IMR-90 (cell line): ENCODE measurements around the gene HMGXB3. TPM values are rescaled to one million over a fixed set of nuclear protein-coding genes. Genes with fewer than 3 reads are reported as not detected.

Source experiments
- ATAC-seq: fragments of 200-7000 bp; cut with Tn5 transposase; 2 replicates; pipeline ENCODE4 v1.9.1; 2020; ENCODE audit warnings: low read depth, mild to moderate bottlenecking, moderate library complexity
- BruUV-seq: library from RNA; stranded (reverse); fragments of 400-500 nt; replicated peaks from 2 replicates; lab custom pipeline; 2021; lab: Mats Ljungman, UMichigan
- CTCF ChIA-PET: fragments of 300-600 bp; formaldehyde crosslinking; extraction: SDS; loops from one replicate; lab custom pipeline; 2021; ENCODE audit warnings: antibody characterized with exemption; lab: Yijun Ruan, JAX
- POLR2A ChIA-PET: fragments of 300-600 bp; sonication (Branson Sonifier 250); formaldehyde crosslinking; loops from one replicate; lab custom pipeline; 2022; ENCODE audit warnings: antibody characterized with exemption; ENCODE audit not compliant: unreplicated experiment; lab: Charles Lee
- DNase-seq: peaks from one replicate; pipeline ENCODE4 v3.0.0; 2013
- H2AFZ ChIP-seq: replicated peaks from 2 replicates; pipeline ENCODE3; 2013; ENCODE audit warnings: low read length, mild to moderate bottlenecking; ENCODE audit not compliant: poor library complexity
- H2AK5ac ChIP-seq: 2 replicates; pipeline ENCODE4 v1.6.1; 2013; ENCODE audit warnings: low read depth, low read length, inconsistent platforms
- H2AK9ac ChIP-seq: replicated peaks from 2 replicates; pipeline ENCODE3; 2013; ENCODE audit warnings: mild to moderate bottlenecking, low read depth, low read length, moderate library complexity; ENCODE audit not compliant: poor library complexity
- H2BK120ac ChIP-seq: 2 replicates; pipeline ENCODE4 v1.6.1; 2013; ENCODE audit warnings: low read depth, low read length, inconsistent platforms
- H2BK15ac ChIP-seq: 3 replicates; pipeline ENCODE4 v1.6.1; 2013; ENCODE audit warnings: low read depth, low read length, inconsistent platforms
- H2BK20ac ChIP-seq: 2 replicates; pipeline ENCODE4 v1.6.1; 2013; ENCODE audit warnings: low read depth, mild to moderate bottlenecking, inconsistent platforms, low read length, moderate library complexity
- H2BK5ac ChIP-seq: 2 replicates; pipeline ENCODE4 v1.6.1; 2013; ENCODE audit warnings: mild to moderate bottlenecking, low read depth, low read length, inconsistent platforms; ENCODE audit not compliant: poor library complexity, severe bottlenecking
- H3K14ac ChIP-seq: replicated peaks from 2 replicates; pipeline ENCODE4 v1.6.1; 2013; ENCODE audit warnings: low read depth, low read length, inconsistent platforms
- H3K18ac ChIP-seq: 2 replicates; pipeline ENCODE4 v1.6.1; 2013; ENCODE audit warnings: low read depth, low read length, control low read depth
- H3K23ac ChIP-seq: 2 replicates; pipeline ENCODE4 v1.6.1; 2013; ENCODE audit warnings: low read depth, low read length, inconsistent platforms
- H3K27ac ChIP-seq: 2 replicates; pipeline ENCODE4 v1.5.1; 2013; ENCODE audit warnings: mild to moderate bottlenecking, control low read depth, low read length; ENCODE audit not compliant: insufficient read depth
- H3K27me3 ChIP-seq: 2 replicates; pipeline ENCODE4 v1.6.1; 2013; ENCODE audit warnings: low read length; ENCODE audit not compliant: control insufficient read depth, insufficient read depth
- H3K36me3 ChIP-seq: 2 replicates; pipeline ENCODE4 v1.6.1; 2013; ENCODE audit warnings: low read length, mixed read lengths; ENCODE audit not compliant: control insufficient read depth, insufficient read depth
- H3K4ac ChIP-seq: 2 replicates; pipeline ENCODE4 v1.6.1; 2013; ENCODE audit warnings: low read depth, low read length, inconsistent platforms
- H3K4me1 ChIP-seq: 2 replicates; pipeline ENCODE4 v1.6.1; 2013; ENCODE audit warnings: low read length, mixed read lengths; ENCODE audit not compliant: control insufficient read depth, insufficient read depth
- H3K4me2 ChIP-seq: 2 replicates; pipeline ENCODE4 v1.6.1; 2013; ENCODE audit warnings: low read depth, mild to moderate bottlenecking, control low read depth, low read length, moderate library complexity
- H3K4me3 ChIP-seq: 2 replicates; pipeline ENCODE4 v1.5.1; 2013; ENCODE audit warnings: low read depth, mild to moderate bottlenecking, control low read depth, low read length, moderate library complexity; ENCODE audit not compliant: insufficient read depth
- H3K56ac ChIP-seq: 2 replicates; pipeline ENCODE4 v1.6.1; 2013; ENCODE audit warnings: low read length, inconsistent platforms; ENCODE audit not compliant: insufficient read depth; ENCODE audit errors: extremely low read depth
- H3K79me1 ChIP-seq, 2 experiments: 2 replicates each; pipeline ENCODE4 v1.6.1; 2013; ENCODE audit warnings: low read length in 2 of 2, inconsistent platforms in 1 of 2, low read depth in 1 of 2
- H3K9ac ChIP-seq: 2 replicates; pipeline ENCODE4 v1.6.1; 2013; ENCODE audit warnings: low read depth, low read length, control low read depth
- H3K9me1 ChIP-seq: 2 replicates; pipeline ENCODE4 v1.6.1; 2013; ENCODE audit warnings: low read length, inconsistent platforms; ENCODE audit not compliant: insufficient read depth
- H3K9me3 ChIP-seq: 2 replicates; pipeline ENCODE4 v1.6.1; 2013; ENCODE audit warnings: low read length; ENCODE audit not compliant: control insufficient read depth, insufficient read depth
- H4K20me1 ChIP-seq: 2 replicates; pipeline ENCODE4 v1.6.1; 2013; ENCODE audit warnings: low read length, inconsistent platforms; ENCODE audit not compliant: insufficient read depth
- H4K5ac ChIP-seq: 2 replicates; pipeline ENCODE4 v1.6.1; 2013; ENCODE audit warnings: mild to moderate bottlenecking, low read depth, low read length, control low read depth
- H4K8ac ChIP-seq, 2 experiments: 2 replicates each; pipeline ENCODE4 v1.6.1; 2013; ENCODE audit warnings: low read depth in 2 of 2, low read length in 2 of 2, control low read depth in 1 of 2, inconsistent platforms in 1 of 2
- H4K91ac ChIP-seq: 2 replicates; pipeline ENCODE4 v1.6.1; 2013; ENCODE audit warnings: low read depth, low read length, inconsistent platforms; ENCODE audit not compliant: insufficient read depth
- BHLHE40 ChIP-seq: fragments of 150-350 bp; IDR thresholded peaks from 2 replicates; pipeline ENCODE4 v1.6.1; 2016; ENCODE audit warnings: mild to moderate bottlenecking, low read depth, low read length
- CHD1 ChIP-seq: IDR thresholded peaks from 2 replicates; pipeline ENCODE4 v1.6.1; 2012; ENCODE audit warnings: low read depth, low read length, improper control_type of control experiment
- CTCF ChIP-seq: conservative IDR thresholded peaks from 2 replicates; pipeline ENCODE4 v1.5.1; 2012; ENCODE audit warnings: mild to moderate bottlenecking, low read depth, low read length, improper control_type of control experiment
- ELK1 ChIP-seq: fragments of 150-350 bp; IDR thresholded peaks from 2 replicates; pipeline ENCODE4 v1.6.1; 2016; ENCODE audit warnings: low read depth, mild to moderate bottlenecking, low read length, moderate library complexity, borderline replicate concordance
- FOS ChIP-seq: fragments of 150-350 bp; IDR thresholded peaks from 2 replicates; pipeline ENCODE4 v1.6.1; 2016; ENCODE audit warnings: low read depth, low read length
- MAFK ChIP-seq: IDR thresholded peaks from 2 replicates; pipeline ENCODE4 v1.6.1; 2012; ENCODE audit warnings: low read depth, low read length, improper control_type of control experiment
- MAZ ChIP-seq: IDR thresholded peaks from 2 replicates; pipeline ENCODE4 v1.6.1; 2012; ENCODE audit warnings: low read depth, mild to moderate bottlenecking, low read length, improper control_type of control experiment, moderate library complexity, borderline replicate concordance
- MXI1 ChIP-seq: IDR thresholded peaks from 2 replicates; pipeline ENCODE4 v1.6.1; 2012; ENCODE audit warnings: low read depth, mild to moderate bottlenecking, low read length, moderate library complexity, borderline replicate concordance
- NFE2L2 ChIP-seq: fragments of 150-350 bp; IDR thresholded peaks from 2 replicates; pipeline ENCODE4 v1.6.1; 2016; ENCODE audit warnings: low read depth, mild to moderate bottlenecking, low read length
- RAD21 ChIP-seq: IDR thresholded peaks from 2 replicates; pipeline ENCODE4 v1.6.1; 2012; ENCODE audit warnings: low read length, improper control_type of control experiment
- RCOR1 ChIP-seq: IDR thresholded peaks from 2 replicates; pipeline ENCODE4 v1.6.1; 2012; ENCODE audit warnings: mild to moderate bottlenecking, low read length, improper control_type of control experiment; ENCODE audit not compliant: insufficient replicate concordance
- USF2 ChIP-seq: fragments of 150-350 bp; IDR thresholded peaks from 2 replicates; pipeline ENCODE4 v1.6.1; 2017; ENCODE audit warnings: mild to moderate bottlenecking, antibody characterized with exemption, low read length, low read depth
- WGBS, 2 experiments: methylation state at CpG; one replicate each; pipeline versions ENCODE4 v1.1.5 to v1.1.7; 2013; ENCODE audit warnings: missing lambda C conversion rate in 2 of 2; ENCODE audit not compliant: insufficient read length in 1 of 2; ENCODE audit errors: extremely low coverage in 2 of 2; 5-methylcytosine and 5-hydroxymethylcytosine counted together
- dilution Hi-C: fragments of 300-500 bp; cut with HindIII; formaldehyde crosslinking; loops from one replicate; pipeline ENCODE4 v1.14.3; 2018; ENCODE audit warnings: low sequenced_read_pairs; ENCODE audit not compliant: unreplicated experiment
- in situ Hi-C: fragments of 300-500 bp; cut with MboI; formaldehyde crosslinking; loops from 3 replicates; pipeline ENCODE4 v1.14.3; 2019; ENCODE audit warnings: low sequenced_read_pairs, inconsistent platforms, mixed read lengths
- intact Hi-C: fragments of 100-400 bp; cut with micrococcal nuclease; formaldehyde crosslinking; loops from 2 replicates; pipeline ENCODE4 v1.10.0; 2022
- polyA plus RNA-seq, 3 experiments: library from polyadenylated mRNA; depleted of rRNA; stranded (reverse); fragments of >200 nt; gene quantifications; 2 replicates each; pipeline ENCODE4 v1.2.3, GENCODE V29; 2012; ENCODE audit warnings: low replicate concordance in 1 of 3
- total RNA-seq: library from RNA; depleted of rRNA; stranded (reverse); fragments of >200 nt; gene quantifications from 2 replicates; pipeline ENCODE4 v1.2.3, GENCODE V29; 2012

Gene HMGXB3
- total and polyA plus RNA-seq, 2 of the 4 experiments (the other 2 are of a cell fraction): 27.6 to 30.6 TPM

- TF ChIP-seq RCOR1 (no peak), RAD21 (no peak)
Measured at GRCh38 chr5:150062216-150062922, 61.8 kb downstream of the HMGXB3 start (continued).

GRCh38 chr5:150063638-150064037 is 63.1 kb downstream of the HMGXB3 start:
- H3K18ac ChIP-seq: no peak overlapping the region
- H3K79me1 ChIP-seq: no peaks in the 10 kb centered on the region; a peak in 1 of 4 replicates
- ChIA-PET POLR2A (no interaction called here), CTCF (interaction anchor here (0.8 to 1.0 kb wide), 2 partner anchors 49 to 89 kb away, joined by 3 read pairs; no protein-coding TSS in a partner anchor)
- peak overlapping the region; percentile 12; the same call in 1 of the 2 replicates for H3K4ac ChIP-seq
- peak overlapping the region; percentile 45; the same call in 1 of the 2 replicates for H2BK20ac ChIP-seq
- no peak overlapping the region for H2BK5ac ChIP-seq
- no peak overlapping the region for H4K8ac ChIP-seq
- H3K27me3 ChIP-seq: no peaks in the 10 kb centered on the region
- H3K23ac ChIP-seq: no peak overlapping the region
- TF ChIP-seq NFE2L2 (no peak), CHD1 (no peak), MXI1 (no peak), MAZ (no peak), MAFK (no peak), ELK1 (no peak), BHLHE40 (no peak), RCOR1 (no peak), FOS (no peak), RAD21 (no peak), CTCF (no peak), USF2 (no peak)
- no peak overlapping the region for H3K27ac ChIP-seq
- dilution Hi-C loops: no loop called here
- H2AK5ac ChIP-seq: no peak overlapping the region
- H3K4me1 ChIP-seq: peaks cover 35% of the 10 kb centered on the region
- no peak overlapping the region for H2AK9ac ChIP-seq
- no peak overlapping the region for H3K14ac ChIP-seq
- no peaks in the 10 kb centered on the region for H4K20me1 ChIP-seq
- no peak overlapping the region for H2BK15ac ChIP-seq
- H3K36me3 ChIP-seq: no peaks in the 10 kb centered on the region
- ATAC-seq (no peak), DNase-seq (no peak)
- H3K4me3 ChIP-seq: no peak overlapping the region
- H3K9me3 ChIP-seq: no peaks in the 10 kb centered on the region
- in situ Hi-C loops: no loop called here
- H2AFZ ChIP-seq: no peak overlapping the region
- no CpG with 5 or more reads among the region's 5 CpGs for WGBS, 2 experiments
- no peak overlapping the region; the same call in 1 of the 2 replicates for H4K91ac ChIP-seq
- H2BK120ac ChIP-seq: no peak overlapping the region
- no TSS peak for BruUV-seq
- no peak overlapping the region for H3K9ac ChIP-seq
- no peak overlapping the region for H3K4me2 ChIP-seq
- no peak overlapping the region for H4K5ac ChIP-seq
- no peak overlapping the region for H3K56ac ChIP-seq
- intact Hi-C loops: no loop called here
- peaks cover 53% of the 10 kb centered on the region for H3K9me1 ChIP-seq
